CD4-positive, alpha-beta T cell treated with Interleukin-17A for 4 hours (primary cell): ENCODE results near the gene SUMO3.

Experiments used
- DNase-seq: peaks from one replicate; pipeline ENCODE4 v3.0.0-alpha.2; 2020; ENCODE audit warnings: mixed read lengths

SUMO3 gene

GRCh38 chr21:44758781-44759627 is 58.9 kb downstream of the SUMO3 start:
- DNase-seq = no peak

GRCh38 chr21:44758141-44758561 is 59.7 kb downstream of the SUMO3 start:
- no peak for DNase-seq

GRCh38 chr21:44757731-44758130 is 60.1 kb downstream of the SUMO3 start:
- DNase-seq = no peak

GRCh38 chr21:44756423-44757185 is 61.3 kb downstream of the SUMO3 start:
- no peak for DNase-seq
